ENCODE measurements around the gene CDK17. TPM values are rescaled to one million over a fixed set of nuclear protein-coding genes. Genes with fewer than 3 reads are reported as not detected.
"Not testable (repeated sequence)": the region's sequence is repeated elsewhere in the genome, so short reads cannot be mapped to it uniquely, and the experiment has no call there.

CDK17 gene
- total RNA-seq, 1 experiment from 2014 or later: 18.4 TPM

GRCh38 chr12:96424601-96425000 is 24.4 kb upstream of the CDK17 start:
- Histone ChIP-seq H3K9me3 (no peaks in the 10 kb centered on the region), H3K36me3 (no peaks in the 10 kb centered on the region), H3K4me3 (no peak overlapping the region), H3K27me3 (no peaks in the 10 kb centered on the region)
- no peak for DNase-seq

GRCh38 chr12:96422192-96422591 is 22.0 kb upstream of the CDK17 start:
- no peaks in the 10 kb centered on the region for H3K9me3 ChIP-seq
- H3K27me3 ChIP-seq: no peaks in the 10 kb centered on the region
- no peak overlapping the region for H3K4me3 ChIP-seq
- no peaks in the 10 kb centered on the region for H3K36me3 ChIP-seq
- DNase-seq: peak; percentile 35

GRCh38 chr12:96421014-96421413 is 20.8 kb upstream of the CDK17 start:
- Histone ChIP-seq H3K36me3 (no peaks in the 10 kb centered on the region), H3K9me3 (no peaks in the 10 kb centered on the region), H3K4me3 (no peak overlapping the region), H3K27me3 (no peaks in the 10 kb centered on the region)
- no peak for DNase-seq

- H3K27me3 ChIP-seq: no peaks in the 10 kb centered on the region
- H3K36me3 ChIP-seq: no peaks in the 10 kb centered on the region
- no peak overlapping the region for H3K4me3 ChIP-seq
- H3K9me3 ChIP-seq: no peaks in the 10 kb centered on the region
- DNase-seq: no peak
Observed at GRCh38 chr12:96420277-96420835, 20.1 kb upstream of the CDK17 start.

- DNase-seq: no peak
- Histone ChIP-seq H3K9me3 (no peaks in the 10 kb centered on the region), H3K36me3 (no peaks in the 10 kb centered on the region), H3K4me3 (no peak overlapping the region), H3K27me3 (no peaks in the 10 kb centered on the region)
Observed at GRCh38 chr12:96419576-96420276, 19.5 kb upstream of the CDK17 start.

- not testable (repeated sequence) for H3K27me3 ChIP-seq, H3K4me3 ChIP-seq, DNase-seq, H3K9me3 ChIP-seq, H3K36me3 ChIP-seq
Observed at GRCh38 chr12:96417688-96418087, 17.4 kb upstream of the CDK17 start.

- no peak overlapping the region for H3K4me3 ChIP-seq
- H3K27me3 ChIP-seq: no peaks in the 10 kb centered on the region
- DNase-seq: peak; percentile 51
Observed at GRCh38 chr12:96416033-96416799, 16.0 kb upstream of the CDK17 start.

GRCh38 chr12:96414637-96415036 is 14.4 kb upstream of the CDK17 start:
- Histone ChIP-seq H3K27me3 (no peaks in the 10 kb centered on the region), H3K9me3 (no peaks in the 10 kb centered on the region), H3K36me3 (no peaks in the 10 kb centered on the region), H3K4me3 (no peak overlapping the region)
- no peak for DNase-seq

More at GRCh38 chr12:96416033-96416799, 16.0 kb upstream of the CDK17 start:
- no peaks in the 10 kb centered on the region for H3K36me3 ChIP-seq
- no peaks in the 10 kb centered on the region for H3K9me3 ChIP-seq

- DNase-seq: no peak
- H3K27me3 ChIP-seq: no peaks in the 10 kb centered on the region
- no peak overlapping the region for H3K4me3 ChIP-seq
- H3K36me3 ChIP-seq: no peaks in the 10 kb centered on the region
- no peaks in the 10 kb centered on the region for H3K9me3 ChIP-seq
Observed at GRCh38 chr12:96412431-96412830, 12.2 kb upstream of the CDK17 start.

GRCh38 chr12:96409731-96410130 is 9.5 kb upstream of the CDK17 start:
- no peaks in the 10 kb centered on the region for H3K36me3 ChIP-seq
- no peak for DNase-seq

GRCh38 chr12:96408993-96409392 is 8.8 kb upstream of the CDK17 start:
- no peaks in the 10 kb centered on the region for H3K27me3 ChIP-seq
- H3K4me3 ChIP-seq: no peak overlapping the region
- H3K9me3 ChIP-seq: no peaks in the 10 kb centered on the region
- no peak for DNase-seq
- no peaks in the 10 kb centered on the region for H3K36me3 ChIP-seq

More at GRCh38 chr12:96409731-96410130, 9.5 kb upstream of the CDK17 start:
- H3K4me3 ChIP-seq: no peak overlapping the region
- H3K9me3 ChIP-seq: no peaks in the 10 kb centered on the region
- no peaks in the 10 kb centered on the region for H3K27me3 ChIP-seq

GRCh38 chr12:96407429-96408097 is 7.3 kb upstream of the CDK17 start:
- not testable (repeated sequence) for H3K9me3 ChIP-seq, H3K36me3 ChIP-seq, DNase-seq, H3K27me3 ChIP-seq, H3K4me3 ChIP-seq

- H3K27me3 ChIP-seq: no peaks in the 10 kb centered on the region
- H3K36me3 ChIP-seq: no peaks in the 10 kb centered on the region
- H3K9me3 ChIP-seq: no peaks in the 10 kb centered on the region
- DNase-seq: no peak
- no peak overlapping the region for H3K4me3 ChIP-seq
Observed at GRCh38 chr12:96404696-96405095, 4.5 kb upstream of the CDK17 start.

GRCh38 chr12:96403870-96404269 is 3.6 kb upstream of the CDK17 start:
- H3K36me3 ChIP-seq: no peaks in the 10 kb centered on the region
- no peaks in the 10 kb centered on the region for H3K27me3 ChIP-seq
- no peaks in the 10 kb centered on the region for H3K9me3 ChIP-seq
- H3K4me3 ChIP-seq: no peak overlapping the region
- DNase-seq: no peak

GRCh38 chr12:96402522-96402921 is 2.3 kb upstream of the CDK17 start:
- not testable (repeated sequence) for H3K36me3 ChIP-seq, DNase-seq, H3K9me3 ChIP-seq, H3K4me3 ChIP-seq, H3K27me3 ChIP-seq

GRCh38 chr12:96402061-96402460 is 1.8 kb upstream of the CDK17 start:
- H3K4me3 ChIP-seq: no peak overlapping the region
- no peaks in the 10 kb centered on the region for H3K27me3 ChIP-seq
- no peaks in the 10 kb centered on the region for H3K9me3 ChIP-seq
- DNase-seq: no peak
- H3K36me3 ChIP-seq: no peaks in the 10 kb centered on the region
